OCI-LY1 (cell line): ENCODE results near the gene JUNB.

Experiments
- CTCF ChIP-seq: fragments of 200-600 bp; sonication (generic), shearing (Covaris generic); IDR thresholded peaks from 2 replicates; pipeline ENCODE4 v1.5.1; 2017; ENCODE audit warnings: mild to moderate bottlenecking, antibody characterized with exemption, low read length, moderate library complexity, mixed read lengths
- EZH2 ChIP-seq: fragments of 200-600 bp; sonication (generic), shearing (Covaris generic); IDR thresholded peaks from 2 replicates; pipeline ENCODE4 v1.8.0; 2017; ENCODE audit warnings: borderline replicate concordance, mixed run types, mild to moderate bottlenecking, antibody characterized with exemption, low read length, moderate library complexity, mixed read lengths

GRCh38 chr19:12792051-12792852, 966 bp downstream of the JUNB start:
- TF ChIP-seq CTCF (no peak), EZH2 (no peak)
